Heart left ventricle (tissue), 16 donors: ENCODE results near the gene PPP1R37. TPM values are rescaled to one million over a fixed set of nuclear protein-coding genes. Genes with fewer than 3 reads are reported as not detected.
"Not testable (repeated sequence)": the region's sequence is repeated elsewhere in the genome, so short reads cannot be mapped to it uniquely, and the experiment has no call there.

Experiments used
- ATAC-seq, 4 donors: fragments of 200-7000 bp; cut with Tn5 transposase; one replicate each; pipeline ENCODE4 v1.9.1; 2020 to 2022; ENCODE audit warnings: moderate library complexity in 4 of 4, mild to moderate bottlenecking in 3 of 4, moderate number of reproducible peaks in 1 of 4
- DNase-seq, 5 donors: peaks; one replicate each; pipeline ENCODE4 v3.0.0-alpha.2; 2020
- H3K27ac ChIP-seq, 12 donors: fragments of 200-600 bp; sonication (generic) in 4 of 12; one replicate each; pipeline versions ENCODE4 v1.5.0 to v1.8.0; 2016 to 2022; ENCODE audit warnings: mild to moderate bottlenecking in 2 of 12
- H3K27me3 ChIP-seq, 9 donors: fragments of 200-600 bp; sonication (generic) in 2 of 9; one replicate each; pipeline versions ENCODE4 v1.5.1 to v1.8.0; 2016 to 2022; ENCODE audit warnings: mild to moderate bottlenecking in 3 of 9
- H3K36me3 ChIP-seq, 9 donors: fragments of 200-600 bp; sonication (generic) in 2 of 9; one replicate each; pipeline versions ENCODE4 v1.5.0 to v1.8.0; 2018 to 2022; ENCODE audit warnings: mild to moderate bottlenecking in 2 of 9
- H3K4me1 ChIP-seq, 12 donors: fragments of 200-600 bp; sonication (generic) in 4 of 12; one replicate each; pipeline versions ENCODE4 v1.5.0 to v1.8.0; 2016 to 2022; ENCODE audit warnings: mild to moderate bottlenecking in 3 of 12
- H3K4me3 ChIP-seq, 12 donors: fragments of 200-600 bp; sonication (generic) in 4 of 12; one replicate each; pipeline versions ENCODE4 v1.5.0 to v1.8.0; 2017 to 2022; ENCODE audit warnings: mild to moderate bottlenecking in 9 of 12, moderate library complexity in 4 of 12
- H3K9me3 ChIP-seq, 12 donors: fragments of 200-600 bp; sonication (generic) in 4 of 12; one replicate each; pipeline versions ENCODE4 v1.5.0 to v1.8.0; 2016 to 2022; ENCODE audit warnings: mild to moderate bottlenecking in 1 of 12
- POLR2A ChIP-seq, 2 donors: fragments of 450-650 bp; IDR thresholded peaks; one replicate each; pipeline ENCODE4 v1.6.1; 2017; ENCODE audit warnings: antibody characterized with exemption in 2 of 2, mild to moderate bottlenecking in 2 of 2, moderate library complexity in 2 of 2
- WGBS, 4 donors: extraction: QIAGEN DNeasy Blood & Tissue Kit in 2 of 4; methylation state at CpG; one replicate each; pipeline versions ENCODE4 v1.1.5 to v1.1.7; 2013 to 2018; 5-methylcytosine and 5-hydroxymethylcytosine counted together
- intact Hi-C, 10 donors: fragments of 100-400 bp; cut with DNase I; formaldehyde crosslinking; loops; one replicate each; pipeline versions ENCODE4 v1.11.1 to v1.14.2; 2022
- polyA plus RNA-seq, 2 donors: library from polyadenylated mRNA; stranded (reverse); fragments of 200-250 nt; gene quantifications; one replicate each; pipeline ENCODE4 v1.2.3, GENCODE V29; 2013
- total RNA-seq, 9 donors: library from RNA; depleted of rRNA in 2 of 9; stranded (reverse); fragments of >200 nt in 2 of 9; fragmentation: NEBNext Ultra II Directional in 3 of 9; extraction: Animal tissue kit (Norgen Biotek cat#: 25700) in 3 of 9; gene quantifications; one replicate each; pipeline versions ENCODE4 v1.1.0 to v1.2.4, GENCODE V29; 2016 to 2023
- TF ChIP-seq, protein P1 (sequence below), 12 donors: fragments of 200-600 bp; sonication (generic) in 4 of 12; IDR thresholded peaks; one replicate each; pipeline versions ENCODE4 v1.5.0 to v1.8.0; 2018 to 2022; ENCODE audit warnings: antibody characterized with exemption in 12 of 12, mild to moderate bottlenecking in 5 of 12
- donor health status: ischemic (EF 13 %, LVEDD 7.1; RV severe dilation, severe dysfunction).
- donor health status: healthy with polysubstance abuse.
- donor health status: DM: no; HTN: yes; CAD: no.
- donor health status: DM: no; HTN: no; CAD: no.
- donor health status: ischemic (EF 25% LVEDD 6.9; RV normal size, moderate dysfunction).
- donor health status: ischemic (EF 25% LVEDD 5.7; RV mildly dilated, moderate dysfunction).
- donor health status: healthy.
- donor health status: DM: yes; HTN: yes; CAD: no.
- donor health status: ischemic (EF 35%, LVEDD 5.7; RV mildly dilated, moderate dysfunction).
- donor health status: nonischemic (EF 11% LVEDD 7.7; RV severe dilation, severe dysfunction).
- donor health status: DM: yes; HTN: yes; CAD: no.
- donor health status: PGD.
- donor health status: ischemic (EF 29% LVEDD 5.4; RV normal size, mild dysfunction).
- donor health status: nonischemic (EF 23%, LVEDD 6.1; RV moderate dilation, normal function).

The PPP1R37 gene
- total and polyA plus RNA-seq, 11 donors = 16.0 to 33.7 (median 18.9) TPM

DNA sequence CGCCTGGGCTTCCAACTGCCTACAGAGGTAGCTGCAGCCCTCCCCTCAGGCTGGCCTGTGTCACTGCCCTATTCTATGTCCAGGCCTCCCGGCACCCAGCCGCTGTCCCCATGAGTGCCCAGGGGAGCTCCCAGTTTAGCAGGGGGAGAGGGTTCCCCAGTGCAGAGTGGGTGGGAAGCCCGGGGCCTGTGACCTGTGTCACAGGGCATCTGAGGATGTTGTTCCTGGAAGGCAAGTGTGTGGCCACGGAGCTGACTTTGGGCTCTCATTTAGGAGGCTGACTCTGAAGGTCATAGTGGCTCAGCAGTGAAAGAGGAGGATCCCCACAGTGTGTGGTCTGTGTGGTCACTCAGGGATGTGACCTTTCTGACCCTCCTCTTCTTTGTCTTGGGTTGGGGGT, 25.1 kb downstream of the PPP1R37 start:
- no peak overlapping the region for H3K4me3 ChIP-seq
- 58 to 77% (median 71%) methylated on average over 3 to 5 of the region's 5 CpGs for WGBS, 4 donors
- H3K4me1 ChIP-seq = peaks cover 0 to 27% (median 14%) of the 10 kb centered on the region in 12 donors
- H3K9me3 ChIP-seq = no peaks in the 10 kb centered on the region
- intact Hi-C loops = no loop called here
- no peaks in the 10 kb centered on the region for H3K36me3 ChIP-seq
- TF ChIP-seq POLR2A (IDR thresholded peaks at IDR 0.05) = no peak
- TF ChIP-seq, protein P1, sequence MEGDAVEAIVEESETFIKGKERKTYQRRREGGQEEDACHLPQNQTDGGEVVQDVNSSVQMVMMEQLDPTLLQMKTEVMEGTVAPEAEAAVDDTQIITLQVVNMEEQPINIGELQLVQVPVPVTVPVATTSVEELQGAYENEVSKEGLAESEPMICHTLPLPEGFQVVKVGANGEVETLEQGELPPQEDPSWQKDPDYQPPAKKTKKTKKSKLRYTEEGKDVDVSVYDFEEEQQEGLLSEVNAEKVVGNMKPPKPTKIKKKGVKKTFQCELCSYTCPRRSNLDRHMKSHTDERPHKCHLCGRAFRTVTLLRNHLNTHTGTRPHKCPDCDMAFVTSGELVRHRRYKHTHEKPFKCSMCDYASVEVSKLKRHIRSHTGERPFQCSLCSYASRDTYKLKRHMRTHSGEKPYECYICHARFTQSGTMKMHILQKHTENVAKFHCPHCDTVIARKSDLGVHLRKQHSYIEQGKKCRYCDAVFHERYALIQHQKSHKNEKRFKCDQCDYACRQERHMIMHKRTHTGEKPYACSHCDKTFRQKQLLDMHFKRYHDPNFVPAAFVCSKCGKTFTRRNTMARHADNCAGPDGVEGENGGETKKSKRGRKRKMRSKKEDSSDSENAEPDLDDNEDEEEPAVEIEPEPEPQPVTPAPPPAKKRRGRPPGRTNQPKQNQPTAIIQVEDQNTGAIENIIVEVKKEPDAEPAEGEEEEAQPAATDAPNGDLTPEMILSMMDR (IDR thresholded peaks at IDR 0.05) = no peak
- DNase-seq = no peak
- no peak overlapping the region for H3K27ac ChIP-seq
- no peak for ATAC-seq
- H3K27me3 ChIP-seq = no peaks in the 10 kb centered on the region

DNA sequence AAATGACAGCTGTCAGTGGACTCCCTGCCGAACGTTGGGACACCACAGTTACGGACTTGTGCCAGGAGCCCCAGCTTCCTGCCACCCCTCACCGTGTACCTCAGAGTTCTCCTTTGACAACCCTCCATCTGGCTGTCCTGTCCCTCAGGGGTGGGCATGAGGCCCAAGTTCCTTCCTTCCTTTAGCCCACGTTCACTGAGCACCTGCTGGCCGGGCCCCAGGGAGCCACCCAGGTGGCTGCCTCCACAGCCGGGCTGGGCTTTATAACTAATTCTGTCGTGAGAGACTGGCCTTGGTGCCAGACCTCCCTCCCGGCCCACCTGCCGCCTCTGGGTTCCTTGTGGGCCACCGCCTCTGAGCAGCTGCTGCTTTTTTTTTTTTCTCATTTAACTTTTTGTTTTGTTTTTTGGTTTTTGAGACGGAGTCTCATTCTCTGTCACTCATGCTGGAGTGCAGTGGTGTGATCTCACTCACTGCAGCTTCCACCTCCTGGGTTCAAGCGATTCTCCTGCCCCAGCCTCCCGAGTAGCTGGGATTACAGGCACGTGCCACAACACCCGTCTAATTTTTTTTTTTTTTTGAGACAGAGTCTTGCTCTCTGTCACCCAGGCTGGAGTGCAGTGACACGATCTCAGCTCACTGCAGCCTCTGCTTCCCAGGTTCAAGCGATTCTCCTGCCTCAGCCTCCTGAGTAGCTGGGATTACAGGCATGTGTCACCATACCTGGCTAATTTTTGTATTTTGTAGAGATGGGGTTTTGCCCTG, 25.8 kb downstream of the PPP1R37 start:
- 52 to 59% (median 54%) methylated on average over 18 of the region's 18 CpGs for WGBS, 4 donors
- H3K36me3 ChIP-seq, H3K27ac ChIP-seq, H3K27me3 ChIP-seq, intact Hi-C loops, H3K4me3 ChIP-seq, H3K9me3 ChIP-seq, DNase-seq, ATAC-seq: not testable (repeated sequence)
- H3K4me1 ChIP-seq = peaks cover 0 to 27% (median 14%) of the 10 kb centered on the region in 12 donors

DNA sequence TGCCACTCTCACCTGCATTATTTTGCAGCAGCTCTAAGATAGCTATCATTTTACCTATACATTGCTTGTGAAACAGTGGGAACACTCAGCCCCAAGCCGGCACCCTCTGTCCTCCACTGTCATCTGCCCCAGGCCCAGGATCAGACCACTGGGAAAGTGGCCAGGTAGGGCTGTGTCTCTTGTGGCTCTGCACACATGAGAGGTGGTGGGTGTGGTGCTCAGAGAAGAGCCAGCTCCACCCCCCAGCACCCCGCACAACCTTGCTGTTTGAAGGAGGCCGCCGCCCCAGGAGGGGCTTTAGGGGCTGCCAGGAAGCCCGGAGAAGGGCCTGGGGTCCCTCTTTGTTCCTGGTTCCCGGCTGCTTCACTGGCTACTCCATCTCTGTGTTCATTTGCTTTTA, 26.6 kb downstream of the PPP1R37 start:
- intact Hi-C loops = no loop called here
- peaks cover 0 to 27% (median 14%) of the 10 kb centered on the region in 12 donors for H3K4me1 ChIP-seq
- H3K27me3 ChIP-seq = no peaks in the 10 kb centered on the region
- no peak overlapping the region for H3K4me3 ChIP-seq
- no peaks in the 10 kb centered on the region for H3K9me3 ChIP-seq
- DNase-seq (no peak), ATAC-seq (no peak)
- TF ChIP-seq, protein P1 (IDR thresholded peaks at IDR 0.05) = no peak
- TF ChIP-seq POLR2A (IDR thresholded peaks at IDR 0.05) = no peak
- no peak overlapping the region for H3K27ac ChIP-seq
- 90 to 94% (median 91%) methylated on average over 5 to 6 of the region's 6 CpGs for WGBS, 4 donors
- H3K36me3 ChIP-seq = no peaks in the 10 kb centered on the region

DNA sequence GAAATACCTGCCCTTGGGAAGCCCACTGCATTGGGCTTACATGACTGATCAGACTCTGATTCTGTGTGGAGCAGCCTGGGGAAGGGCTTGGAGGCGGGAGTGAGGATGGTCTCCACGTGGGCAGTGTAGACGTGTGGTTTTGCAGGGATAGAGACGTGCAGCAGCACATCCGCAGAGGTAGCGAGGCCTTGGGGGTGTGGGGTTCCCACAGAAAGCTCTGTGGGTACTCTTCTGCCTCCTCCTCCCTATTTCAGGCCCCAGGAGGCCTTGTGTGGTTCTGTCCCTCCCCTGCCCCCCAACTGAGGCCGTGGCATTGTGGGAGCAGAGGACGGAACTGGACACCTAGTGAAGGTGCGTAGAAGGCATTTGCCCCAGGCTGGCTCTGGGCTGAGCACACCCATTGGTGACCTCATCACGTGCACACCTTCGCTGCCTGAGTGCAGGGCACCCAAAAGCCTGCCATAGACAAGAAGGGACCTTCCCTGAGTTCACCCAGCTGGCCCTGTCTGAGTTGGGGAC, 28.9 kb downstream of the PPP1R37 start:
- 82 to 91% (median 90%) methylated on average over 9 to 11 of the region's 11 CpGs for WGBS, 4 donors

More for the DNA sequence above, 28.9 kb downstream of the PPP1R37 start:
- Histone ChIP-seq H3K4me3 (no peak overlapping the region), H3K27me3 (no peaks in the 10 kb centered on the region), H3K36me3 (no peaks in the 10 kb centered on the region), H3K27ac (no peak overlapping the region), H3K4me1 (peaks cover 0 to 26% (median 14%) of the 10 kb centered on the region in 12 donors), H3K9me3 (no peaks in the 10 kb centered on the region)
- DNase-seq = no peak
- intact Hi-C loops = no loop called here
- no peak for TF ChIP-seq POLR2A (IDR thresholded peaks at IDR 0.05)
- TF ChIP-seq, protein P1 (IDR thresholded peaks at IDR 0.05) = no peak
- no peak for ATAC-seq
